Stimulated activated CD8-positive, alpha-beta memory T cell treated with anti-CD3 and anti-CD28 coated beads, Interleukin-15, amount 100 ng/mL, for 1 hour (primary cell): ENCODE measurements around the gene COL6A5.
"Not testable (repeated sequence)": the region's sequence is repeated elsewhere in the genome, so short reads cannot be mapped to it uniquely, and the experiment has no call there.

Experiments used
- DNase-seq: peaks from one replicate; pipeline ENCODE4 v3.0.0-alpha.2; 2020; ENCODE audit warnings: low read depth

Gene COL6A5

GRCh38 chr3:130384476-130385025 lies 39.1 kb downstream of the COL6A5 start:
- DNase-seq: no peak

- no peak for DNase-seq
Observed at GRCh38 chr3:130386604-130387263, 41.3 kb downstream of the COL6A5 start.

DNA sequence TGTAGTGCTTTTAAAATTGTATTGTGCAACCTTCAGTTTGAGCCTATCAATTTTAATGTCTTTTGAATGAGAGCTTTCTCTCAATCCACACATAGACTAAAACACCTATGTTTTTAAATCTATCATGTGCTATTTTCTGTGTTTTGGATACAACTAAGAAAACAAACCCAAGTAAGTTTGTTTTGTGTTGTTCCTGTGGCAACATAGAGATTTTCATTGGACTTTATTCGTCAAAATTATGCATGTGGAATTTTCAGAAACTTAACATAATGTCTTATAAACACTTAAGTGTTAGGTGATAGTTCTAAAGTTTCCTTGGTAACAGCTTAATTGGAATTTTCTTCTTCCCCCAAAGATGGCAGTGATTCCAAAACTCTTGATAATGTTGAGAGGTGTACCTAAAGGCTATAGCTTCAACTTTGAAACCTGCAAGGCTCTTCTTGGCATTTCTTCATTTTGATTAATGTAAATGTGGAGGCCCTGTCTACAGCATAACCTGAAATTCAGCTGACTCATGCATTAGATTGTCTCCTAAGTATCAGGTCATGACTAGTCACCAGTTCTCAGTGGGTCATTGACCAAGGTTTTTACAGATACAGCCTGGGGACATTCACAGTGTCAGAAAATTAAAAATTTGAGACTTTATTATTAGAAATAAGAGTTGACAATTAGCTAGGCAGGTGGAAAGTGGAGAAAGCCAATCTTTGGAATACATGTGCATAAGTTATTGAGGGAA lies 44.4 kb downstream of the COL6A5 start:
- DNase-seq: no peak

- DNase-seq: no peak
Observed at GRCh38 chr3:130392266-130392665, 46.8 kb downstream of the COL6A5 start.

GRCh38 chr3:130393594-130393993 lies 48.1 kb downstream of the COL6A5 start:
- no peak for DNase-seq

- DNase-seq: no peak
Observed at GRCh38 chr3:130395331-130395730, 49.9 kb downstream of the COL6A5 start.

- no peak for DNase-seq
Observed at GRCh38 chr3:130395916-130396315, 50.4 kb downstream of the COL6A5 start.

DNA sequence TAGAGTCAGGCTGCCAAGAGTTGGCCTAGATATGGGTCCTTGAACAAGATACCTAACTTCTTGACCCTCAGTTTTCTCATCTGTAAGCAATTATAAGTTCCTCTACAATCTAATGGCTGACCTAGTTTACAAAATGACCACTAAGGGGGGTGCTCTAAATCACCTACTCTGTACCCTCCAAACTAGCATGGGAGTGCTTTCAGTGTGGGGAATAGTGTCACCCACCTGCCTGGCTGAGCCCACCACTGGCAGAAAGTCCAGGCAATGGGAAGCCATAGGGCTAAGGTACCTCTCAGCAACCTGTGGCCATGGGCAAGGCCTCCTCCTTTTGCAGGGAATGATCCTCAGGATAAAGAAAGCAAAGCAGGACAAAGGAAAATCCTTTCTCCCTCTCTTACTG lies 58.9 kb downstream of the COL6A5 start:
- no peak for DNase-seq

- no peak for DNase-seq
Observed at GRCh38 chr3:130405956-130406355, 60.5 kb downstream of the COL6A5 start.

DNA sequence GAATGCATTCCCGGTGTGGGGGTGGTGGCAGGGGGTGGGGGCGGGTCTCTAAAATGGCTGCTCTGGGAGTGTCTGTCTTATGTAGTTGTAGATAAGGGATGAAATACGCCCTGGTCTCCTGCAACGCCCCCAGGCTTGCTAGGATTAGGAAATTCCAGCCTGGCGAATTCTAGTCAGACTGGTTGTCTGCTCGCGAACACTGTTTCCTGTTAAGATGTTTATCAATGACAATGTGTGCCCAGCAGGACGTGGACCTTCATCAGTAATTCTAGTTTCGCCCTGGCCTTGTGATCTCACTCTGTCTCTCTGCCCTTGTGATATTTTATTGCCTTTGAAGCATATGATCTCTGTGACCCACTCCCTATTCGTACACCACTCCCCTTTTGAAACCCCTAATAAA lies 62.8 kb downstream of the COL6A5 start:
- DNase-seq: not testable (repeated sequence)

GRCh38 chr3:130411320-130411719 lies 65.8 kb downstream of the COL6A5 start:
- DNase-seq: no peak

DNA sequence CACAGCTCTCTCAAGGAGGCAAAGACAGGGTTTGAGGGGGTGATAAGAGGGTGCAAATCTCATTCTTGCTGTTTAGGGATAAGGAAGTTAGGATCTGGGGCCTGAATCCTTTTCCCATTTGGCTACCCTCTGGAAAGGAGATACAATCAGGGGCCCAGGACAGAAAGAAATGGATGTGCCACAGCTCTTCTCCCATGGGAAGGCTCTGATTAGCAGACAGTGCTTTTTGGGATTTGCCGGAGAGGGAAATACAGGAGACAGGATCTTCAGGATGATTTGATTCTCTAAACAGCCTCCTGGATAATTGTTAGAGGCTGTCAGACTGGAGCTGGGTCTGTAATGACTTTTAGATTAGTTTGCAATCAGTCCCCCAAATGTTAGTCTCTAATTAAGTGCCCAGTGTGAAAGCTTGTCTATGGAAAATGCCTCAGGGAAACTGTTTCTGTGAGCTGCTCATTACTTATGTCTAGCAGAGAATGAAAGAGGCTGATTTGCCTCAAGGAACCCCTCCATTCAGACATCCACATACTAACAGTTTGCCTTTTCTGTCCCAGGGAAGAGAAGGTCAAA lies 67.6 kb downstream of the COL6A5 start:
- no peak for DNase-seq

GRCh38 chr3:130414457-130414856 lies 69.0 kb downstream of the COL6A5 start:
- DNase-seq: no peak

- DNase-seq: no peak
Observed at GRCh38 chr3:130420466-130420865, 75.0 kb downstream of the COL6A5 start.

- DNase-seq: no peak
Observed at GRCh38 chr3:130423064-130423463, 77.6 kb downstream of the COL6A5 start.

- DNase-seq: no peak
Observed at GRCh38 chr3:130424837-130425236, 79.4 kb downstream of the COL6A5 start.

DNA sequence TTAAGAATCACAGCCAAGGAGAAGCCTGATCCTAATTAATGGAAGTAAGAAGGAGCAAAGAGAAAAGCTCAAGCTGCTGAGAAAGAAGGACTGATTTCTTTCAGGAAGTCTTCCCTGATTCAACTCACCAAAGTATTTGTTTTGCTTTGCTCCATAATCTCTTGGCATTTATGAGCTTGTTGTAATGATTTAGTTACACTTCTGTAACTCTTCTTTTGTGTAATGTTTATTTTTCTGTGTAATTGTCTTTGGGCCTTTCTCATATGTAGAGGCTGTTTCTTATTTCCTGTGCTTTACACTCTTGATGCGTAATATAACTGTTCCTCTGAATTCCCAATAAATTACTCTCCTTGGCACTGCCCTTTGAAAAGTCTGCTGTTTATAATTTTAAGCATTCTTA lies 80.0 kb downstream of the COL6A5 start:
- DNase-seq: no peak

DNA sequence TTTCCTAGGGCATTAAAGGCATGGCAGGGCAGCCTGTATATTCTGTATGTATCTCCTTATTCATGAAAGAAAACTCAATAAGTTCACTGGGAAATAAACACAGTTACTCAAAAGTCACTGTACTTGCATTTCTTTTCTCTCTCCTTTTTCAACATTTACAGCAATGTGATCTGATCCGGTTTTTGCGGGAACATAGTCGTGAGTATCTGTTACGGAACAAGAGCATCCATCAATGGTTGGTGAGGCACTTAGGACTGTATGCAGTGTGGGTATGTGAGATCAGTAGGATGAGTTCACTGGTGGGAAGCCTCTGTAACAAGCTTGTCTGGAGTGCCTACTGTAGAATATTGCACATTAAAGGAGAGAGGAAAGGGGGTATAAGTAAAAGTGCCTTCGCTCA lies 80.7 kb downstream of the COL6A5 start:
- DNase-seq: no peak

DNA sequence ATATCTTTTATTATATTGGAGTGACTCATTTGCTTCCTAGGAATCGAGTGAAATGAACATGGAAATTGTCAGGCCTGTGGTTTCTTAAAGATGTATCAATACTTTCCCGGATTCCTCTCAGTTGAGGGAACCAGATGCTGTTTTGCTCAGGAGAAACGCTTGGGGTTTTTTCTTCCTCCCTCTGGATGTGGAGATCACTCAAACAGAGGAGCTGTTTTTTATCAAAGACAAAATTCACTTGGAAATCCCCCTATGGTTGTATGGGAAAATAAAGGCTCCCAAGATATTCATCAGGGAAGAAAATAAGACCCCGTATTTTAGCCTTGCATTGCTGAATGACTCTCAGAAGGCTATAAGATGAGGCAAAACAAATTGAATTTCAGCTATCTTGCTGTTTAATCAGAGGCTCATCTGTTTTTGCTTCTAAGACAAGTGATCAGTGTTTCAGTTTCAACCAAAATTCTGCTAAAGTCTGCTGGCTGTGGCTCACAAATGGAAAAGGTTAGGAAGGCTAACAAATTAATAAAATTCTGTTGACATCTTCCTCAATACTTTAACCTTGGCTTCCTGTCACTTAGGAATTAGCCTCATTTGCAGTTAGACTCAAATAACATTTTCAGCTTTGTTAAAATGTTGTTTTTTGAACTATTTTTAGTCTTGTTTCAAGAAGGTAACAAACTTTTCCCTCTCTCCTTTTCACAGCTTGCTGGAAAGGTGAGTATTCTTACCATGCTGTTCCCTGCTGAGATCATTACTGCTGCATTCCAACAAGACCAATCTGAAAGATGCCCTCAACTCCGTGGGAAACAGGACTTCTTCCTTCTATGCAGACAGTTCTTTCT lies 83.6 kb downstream of the COL6A5 start:
- no peak for DNase-seq

- DNase-seq: no peak
Observed at GRCh38 chr3:130429713-130430023, 84.2 kb downstream of the COL6A5 start.

- no peak for DNase-seq
Observed at GRCh38 chr3:130430266-130430665, 84.8 kb downstream of the COL6A5 start.

DNA sequence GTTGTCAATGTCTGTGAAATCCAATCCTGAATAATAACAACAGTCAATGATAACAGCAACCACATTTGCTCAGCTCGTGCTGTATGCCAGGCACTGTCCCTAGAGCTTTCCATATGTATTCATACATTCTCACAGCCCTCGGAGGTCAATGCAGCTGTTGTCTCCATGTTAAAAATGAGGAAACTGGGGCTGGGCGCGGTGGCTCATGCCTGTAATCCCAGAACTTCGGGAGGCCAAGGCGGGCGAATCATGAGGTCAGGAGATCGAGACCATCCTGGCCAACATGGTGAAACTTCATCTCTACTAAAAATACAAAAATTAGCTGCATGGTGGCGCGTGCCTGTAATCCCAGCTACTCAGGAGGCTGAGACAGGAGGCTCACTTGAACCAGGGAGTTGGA lies 86.6 kb downstream of the COL6A5 start:
- not testable (repeated sequence) for DNase-seq
